PFSK-1 (cell line): Measurements from ENCODE around the gene IRAK1.

Experiments
- FOXP2 ChIP-seq: optimal IDR thresholded peaks from 2 replicates; pipeline ENCODE3; 2011; ENCODE audit warnings: borderline replicate concordance, control low read depth, inconsistent platforms; ENCODE audit not compliant: insufficient read depth; ENCODE audit errors: extremely low read length, extremely low read depth
- POLR2AphosphoS5 ChIP-seq: IDR thresholded peaks from 2 replicates; pipeline ENCODE4 v1.6.1; 2012; ENCODE audit warnings: low read depth, mild to moderate bottlenecking, control low read depth, low read length, moderate library complexity
- REST ChIP-seq, 2 experiments: IDR thresholded peaks; 2 replicates each; pipeline versions ENCODE4 v1.6.1 to v1.8.0; 2011 to 2012; ENCODE audit warnings: low read depth in 2 of 2, low read length in 2 of 2, control low read depth in 1 of 2, inconsistent platforms in 1 of 2, mild to moderate bottlenecking in 1 of 2, moderate library complexity in 1 of 2; ENCODE audit not compliant: insufficient read depth in 1 of 2
- SIN3A ChIP-seq: IDR thresholded peaks from 2 replicates; pipeline ENCODE4 v1.6.1; 2012; ENCODE audit warnings: mild to moderate bottlenecking, low read length, moderate library complexity, borderline replicate concordance; ENCODE audit not compliant: insufficient read depth
- TAF1 ChIP-seq: IDR thresholded peaks from 2 replicates; pipeline ENCODE4 v1.6.1; 2012; ENCODE audit warnings: low read length, control low read depth, borderline replicate concordance; ENCODE audit not compliant: insufficient read depth

IRAK1 gene

DNA sequence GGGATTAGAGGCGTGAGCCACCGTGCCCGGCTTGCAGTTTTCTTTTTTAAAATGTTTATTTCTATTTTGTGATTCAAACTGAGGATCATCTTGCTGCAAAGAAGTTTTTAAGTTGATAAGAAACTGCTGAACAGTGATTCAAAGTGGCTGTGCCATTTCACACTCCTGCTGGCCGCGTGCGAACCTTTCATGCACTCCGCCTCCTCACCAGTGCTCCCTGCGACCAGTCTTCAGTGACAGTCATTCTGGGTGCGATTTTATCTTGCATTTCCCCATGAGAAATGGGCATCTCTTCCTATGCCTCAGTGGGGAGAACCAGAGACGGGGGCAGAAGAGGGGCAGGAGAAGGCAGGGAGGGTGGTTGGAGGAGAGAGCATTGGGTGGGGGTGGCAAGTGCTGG is 25.7 kb downstream of the IRAK1 start:
- TF ChIP-seq TAF1 (no peak), SIN3A (no peak), FOXP2 (no peak), POLR2AphosphoS5 (no peak), REST (IDR thresholded peaks at IDR 0.05; ENCODE audit: insufficient read depth in 1 of 2, low read depth in 2 of 2, low read length in 2 of 2) (no peak)

- TF ChIP-seq SIN3A: no peak
- TF ChIP-seq TAF1: no peak
- TF ChIP-seq REST (IDR thresholded peaks at IDR 0.05; ENCODE audit: insufficient read depth in 1 of 2, low read depth in 2 of 2, low read length in 2 of 2): no peak
- TF ChIP-seq POLR2AphosphoS5: no peak
- TF ChIP-seq FOXP2: no peak
Observed at GRCh38 chrX:153993079-153993478, 26.6 kb downstream of the IRAK1 start.

DNA sequence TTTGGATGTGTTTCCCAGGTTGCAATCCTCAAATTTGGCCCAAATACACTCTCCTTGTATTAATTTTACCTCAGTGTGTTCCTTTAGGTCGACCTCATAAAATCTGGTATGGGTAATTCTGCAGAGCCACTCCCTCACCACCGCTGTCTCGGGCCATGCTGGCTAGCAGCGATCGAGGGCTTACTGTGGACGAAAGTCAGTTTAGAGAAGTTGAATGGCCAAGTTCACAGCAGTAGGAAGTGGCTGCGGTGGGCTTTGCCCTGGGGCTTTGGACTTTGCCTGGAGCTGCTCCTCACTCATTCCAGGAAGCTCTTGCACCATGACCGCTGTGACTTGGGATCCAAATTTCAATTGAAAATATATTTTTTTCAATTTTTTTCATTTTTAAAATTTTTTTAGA is 27.5 kb downstream of the IRAK1 start:
- TF ChIP-seq POLR2AphosphoS5: no peak
- TF ChIP-seq REST (IDR thresholded peaks at IDR 0.05; ENCODE audit: insufficient read depth in 1 of 2, low read depth in 2 of 2, low read length in 2 of 2): no peak
- no peak for TF ChIP-seq FOXP2
- TF ChIP-seq TAF1: no peak
- TF ChIP-seq SIN3A: no peak

DNA sequence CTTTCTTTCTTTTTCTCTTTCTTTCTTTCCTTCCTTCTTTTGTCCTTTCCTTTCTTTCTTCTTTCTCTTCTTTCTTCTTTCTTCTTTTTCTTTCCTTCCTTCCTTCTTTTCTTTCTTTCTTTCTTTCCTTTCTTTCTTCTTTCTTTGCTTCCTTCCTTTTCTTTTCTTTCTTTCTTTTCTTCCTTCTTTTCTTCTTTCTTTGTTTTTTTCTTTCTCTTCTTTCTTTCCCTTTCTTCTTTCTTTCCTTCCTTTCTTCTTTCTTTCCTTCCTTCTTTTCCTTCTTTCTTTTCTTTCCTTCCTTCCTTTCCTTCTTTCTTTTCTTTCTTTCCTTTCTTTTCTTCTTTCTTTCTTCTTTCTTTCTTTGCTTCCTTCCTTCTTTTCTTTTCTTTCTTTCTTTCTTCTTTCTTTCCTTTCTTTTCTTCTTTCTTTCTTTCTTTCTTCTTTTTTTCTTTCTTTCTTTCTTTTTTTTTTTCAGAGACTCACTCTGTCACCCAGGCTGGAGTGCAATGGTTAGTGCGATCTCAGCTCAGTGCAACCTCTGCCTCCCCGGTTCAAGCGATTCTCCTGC is 28.6 kb downstream of the IRAK1 start:
- no peak for TF ChIP-seq SIN3A
- TF ChIP-seq POLR2AphosphoS5: no peak
- no peak for TF ChIP-seq TAF1
- TF ChIP-seq REST (IDR thresholded peaks at IDR 0.05; ENCODE audit: insufficient read depth in 1 of 2, low read depth in 2 of 2, low read length in 2 of 2): no peak
- TF ChIP-seq FOXP2: no peak
